Stimulated activated naive CD8-positive, alpha-beta T cell treated with anti-CD3 and anti-CD28 coated beads, Interleukin-15, amount 100 ng/mL, for 72 hours (primary cell): ENCODE measurements around the gene EDC3.
"Not testable (repeated sequence)": the region's sequence is repeated elsewhere in the genome, so short reads cannot be mapped to it uniquely, and the experiment has no call there.

Experiments used
- ATAC-seq: fragments of 150-1000 bp; cut with Tn5 transposase; 2 replicates; pipeline ENCODE4 v1.10.0; 2021; ENCODE audit warnings: mild to moderate bottlenecking, moderate library complexity
- DNase-seq, 2 donors: peaks; one replicate each; pipeline ENCODE4 v3.0.0; 2021 to 2022
- H3K27ac Mint-ChIP-seq, 2 donors: one replicate each; pipeline ENCODE4 v1.8.0; 2022; ENCODE audit warnings: mild to moderate bottlenecking in 2 of 2, mixed read lengths in 2 of 2, moderate library complexity in 2 of 2
- H3K27me3 Mint-ChIP-seq: one replicate; pipeline ENCODE4 v1.8.0; 2022; ENCODE audit warnings: mixed read lengths
- H3K4me1 Mint-ChIP-seq: one replicate; pipeline ENCODE4 v1.8.0; 2022; ENCODE audit warnings: mild to moderate bottlenecking, mixed read lengths
- H3K4me3 Mint-ChIP-seq, 2 donors: one replicate each; pipeline ENCODE4 v1.8.0; 2022; ENCODE audit warnings: mild to moderate bottlenecking in 2 of 2, mixed read lengths in 2 of 2, moderate library complexity in 1 of 2
- H3K9me3 Mint-ChIP-seq, 2 donors: one replicate each; pipeline ENCODE4 v1.8.0; 2022; ENCODE audit warnings: mixed read lengths in 2 of 2

The EDC3 gene

GRCh38 chr15:74603026-74603788 is 92.6 kb downstream of the EDC3 start:
- H3K27ac Mint-ChIP-seq: peak overlapping the region in 1 of 2 donors; percentile 92
- DNase-seq: no peak
- ATAC-seq: no peak
- H3K4me1 Mint-ChIP-seq: peaks cover 13% of the 10 kb centered on the region
- H3K9me3 Mint-ChIP-seq: no peaks in the 10 kb centered on the region
- H3K27me3 Mint-ChIP-seq: no peaks in the 10 kb centered on the region
- no peak overlapping the region for H3K4me3 Mint-ChIP-seq

- H3K4me3 Mint-ChIP-seq: peak overlapping the region; percentile 94 to 100
- ATAC-seq (no peak), DNase-seq (no peak)
- H3K27ac Mint-ChIP-seq: peak overlapping the region in 1 of 2 donors; percentile 51
- no peaks in the 10 kb centered on the region for H3K9me3 Mint-ChIP-seq
- H3K4me1 Mint-ChIP-seq: peaks cover 25% of the 10 kb centered on the region
- H3K27me3 Mint-ChIP-seq: no peaks in the 10 kb centered on the region
These were observed 96.7 kb downstream of the EDC3 start for GRCh38 chr15:74599156-74599555.

GRCh38 chr15:74598126-74598842 is 97.5 kb downstream of the EDC3 start:
- Mint-ChIP-seq H3K27ac (peak overlapping the region; percentile 96 to 100), H3K4me1 (peaks cover 25% of the 10 kb centered on the region), H3K4me3 (peak overlapping the region; percentile 94 to 100), H3K9me3 (no peaks in the 10 kb centered on the region), H3K27me3 (no peaks in the 10 kb centered on the region)
- DNase-seq: peak; percentile 81 to 89
- ATAC-seq: peak; percentile 97

GRCh38 chr15:74597146-74597705 is 98.6 kb downstream of the EDC3 start:
- H3K4me1 Mint-ChIP-seq: peaks cover 25% of the 10 kb centered on the region
- H3K4me3 Mint-ChIP-seq, H3K27me3 Mint-ChIP-seq, H3K27ac Mint-ChIP-seq, H3K9me3 Mint-ChIP-seq, DNase-seq, ATAC-seq: not testable (repeated sequence)

- H3K27me3 Mint-ChIP-seq, DNase-seq, ATAC-seq, H3K9me3 Mint-ChIP-seq, H3K4me3 Mint-ChIP-seq: not testable (repeated sequence)
- peaks cover 25% of the 10 kb centered on the region for H3K4me1 Mint-ChIP-seq
- H3K27ac Mint-ChIP-seq: peak overlapping the region in 1 of 2 donors; percentile 87
These were observed 99.1 kb downstream of the EDC3 start for GRCh38 chr15:74596736-74597135.

- ATAC-seq: no peak
- Mint-ChIP-seq H3K27me3 (no peaks in the 10 kb centered on the region), H3K4me3 (no peak overlapping the region), H3K9me3 (no peaks in the 10 kb centered on the region), H3K4me1 (peaks cover 25% of the 10 kb centered on the region), H3K27ac (peak overlapping the region in 1 of 2 donors; percentile 16)
- no peak for DNase-seq
These were observed 100.6 kb downstream of the EDC3 start for GRCh38 chr15:74595271-74595670.

- no peak for ATAC-seq
- Mint-ChIP-seq H3K4me1 (peaks cover 23% of the 10 kb centered on the region), H3K27ac (no peak overlapping the region), H3K9me3 (no peaks in the 10 kb centered on the region), H3K4me3 (no peak overlapping the region), H3K27me3 (no peaks in the 10 kb centered on the region)
- no peak for DNase-seq
These were observed 101.4 kb downstream of the EDC3 start for GRCh38 chr15:74594455-74594854.

GRCh38 chr15:74593122-74593521 is 102.7 kb downstream of the EDC3 start:
- no peak overlapping the region for H3K4me3 Mint-ChIP-seq
- peaks cover 11% of the 10 kb centered on the region for H3K4me1 Mint-ChIP-seq
- H3K27ac Mint-ChIP-seq: peak overlapping the region in 1 of 2 donors; percentile 69
- ATAC-seq (no peak), DNase-seq (no peak)
- no peaks in the 10 kb centered on the region for H3K9me3 Mint-ChIP-seq
- no peaks in the 10 kb centered on the region for H3K27me3 Mint-ChIP-seq

GRCh38 chr15:74592222-74592621 is 103.6 kb downstream of the EDC3 start:
- Mint-ChIP-seq H3K9me3 (no peaks in the 10 kb centered on the region), H3K4me1 (peaks cover 2% of the 10 kb centered on the region), H3K27ac (no peak overlapping the region), H3K27me3 (no peaks in the 10 kb centered on the region), H3K4me3 (no peak overlapping the region)
- DNase-seq (no peak), ATAC-seq (no peak)

- Mint-ChIP-seq H3K4me1 (no peaks in the 10 kb centered on the region), H3K27me3 (no peaks in the 10 kb centered on the region), H3K27ac (no peak overlapping the region), H3K4me3 (peak overlapping the region in 1 of 2 donors; percentile 7), H3K9me3 (no peaks in the 10 kb centered on the region)
- DNase-seq (no peak), ATAC-seq (no peak)
These were observed 106.0 kb downstream of the EDC3 start for GRCh38 chr15:74589826-74590225.

- H3K27me3 Mint-ChIP-seq: no peaks in the 10 kb centered on the region
- H3K4me1 Mint-ChIP-seq: peaks cover 5% of the 10 kb centered on the region
- DNase-seq (no peak), ATAC-seq (no peak)
- H3K4me3 Mint-ChIP-seq: no peak overlapping the region
- H3K9me3 Mint-ChIP-seq: no peaks in the 10 kb centered on the region
- H3K27ac Mint-ChIP-seq: peak overlapping the region in 1 of 2 donors; percentile 93
These were observed 110.0 kb downstream of the EDC3 start for GRCh38 chr15:74585857-74586256.

GRCh38 chr15:74585191-74585590 is 110.6 kb downstream of the EDC3 start:
- H3K27me3 Mint-ChIP-seq: no peaks in the 10 kb centered on the region
- ATAC-seq (no peak), DNase-seq (no peak)
- H3K4me1 Mint-ChIP-seq: peaks cover 5% of the 10 kb centered on the region
- no peaks in the 10 kb centered on the region for H3K9me3 Mint-ChIP-seq
- peak overlapping the region in 1 of 2 donors; percentile 40 for H3K27ac Mint-ChIP-seq
- no peak overlapping the region for H3K4me3 Mint-ChIP-seq

GRCh38 chr15:74584779-74585178 is 111.0 kb downstream of the EDC3 start:
- Mint-ChIP-seq H3K27ac (peak overlapping the region in 1 of 2 donors; percentile 44), H3K4me3 (no peak overlapping the region), H3K9me3 (no peaks in the 10 kb centered on the region), H3K4me1 (peaks cover 7% of the 10 kb centered on the region), H3K27me3 (no peaks in the 10 kb centered on the region)
- DNase-seq (no peak), ATAC-seq (no peak)

GRCh38 chr15:74584204-74584603 is 111.6 kb downstream of the EDC3 start:
- H3K4me3 Mint-ChIP-seq: no peak overlapping the region
- DNase-seq: no peak
- no peaks in the 10 kb centered on the region for H3K9me3 Mint-ChIP-seq
- no peak overlapping the region for H3K27ac Mint-ChIP-seq
- peaks cover 12% of the 10 kb centered on the region for H3K4me1 Mint-ChIP-seq
- no peaks in the 10 kb centered on the region for H3K27me3 Mint-ChIP-seq
- no peak for ATAC-seq
